OCI-LY7 (cell line): Measurements from ENCODE around the gene VAMP5.

ENCODE experiments used
- EZH2phosphoT487 ChIP-seq: fragments of 200-600 bp; sonication (generic); IDR thresholded peaks from 2 replicates; pipeline ENCODE4 v1.6.1; 2018; ENCODE audit warnings: low read depth, borderline replicate concordance, mild to moderate bottlenecking, mixed run types, antibody characterized with exemption, low read length, moderate library complexity, mixed read lengths
- TF ChIP-seq, protein P1 (sequence below): fragments of 200-600 bp; sonication (generic); conservative IDR thresholded peaks from 2 replicates; pipeline ENCODE4 v1.5.1; 2014; ENCODE audit warnings: mild to moderate bottlenecking, antibody characterized with exemption, low read length, moderate library complexity, mixed read lengths

DNA sequence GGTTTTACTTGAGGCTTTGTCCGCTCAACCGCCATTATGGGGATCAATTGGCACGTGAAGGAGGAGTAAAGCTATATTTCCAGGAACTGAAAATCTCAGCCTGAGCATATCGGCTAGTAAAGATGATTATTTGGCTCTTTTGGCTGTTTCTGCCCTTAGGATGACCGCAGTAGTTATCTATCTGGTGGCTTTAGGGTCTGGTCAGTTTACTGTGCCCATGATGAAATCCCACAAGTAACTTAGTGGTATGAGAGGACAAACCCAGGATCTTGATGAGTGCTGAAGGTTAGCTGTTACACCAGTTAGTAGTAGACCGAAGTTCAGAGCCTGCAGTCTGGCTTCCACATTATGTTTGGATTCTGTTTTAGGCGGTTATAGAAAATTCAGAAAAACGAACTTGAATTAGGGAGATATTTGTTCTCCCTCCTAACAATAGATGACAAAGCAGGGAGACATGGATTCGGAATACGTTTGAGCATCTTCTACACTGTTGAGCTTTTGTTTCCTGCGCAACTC, 44.0 kb upstream of the VAMP5 start:
- TF ChIP-seq, protein P1, sequence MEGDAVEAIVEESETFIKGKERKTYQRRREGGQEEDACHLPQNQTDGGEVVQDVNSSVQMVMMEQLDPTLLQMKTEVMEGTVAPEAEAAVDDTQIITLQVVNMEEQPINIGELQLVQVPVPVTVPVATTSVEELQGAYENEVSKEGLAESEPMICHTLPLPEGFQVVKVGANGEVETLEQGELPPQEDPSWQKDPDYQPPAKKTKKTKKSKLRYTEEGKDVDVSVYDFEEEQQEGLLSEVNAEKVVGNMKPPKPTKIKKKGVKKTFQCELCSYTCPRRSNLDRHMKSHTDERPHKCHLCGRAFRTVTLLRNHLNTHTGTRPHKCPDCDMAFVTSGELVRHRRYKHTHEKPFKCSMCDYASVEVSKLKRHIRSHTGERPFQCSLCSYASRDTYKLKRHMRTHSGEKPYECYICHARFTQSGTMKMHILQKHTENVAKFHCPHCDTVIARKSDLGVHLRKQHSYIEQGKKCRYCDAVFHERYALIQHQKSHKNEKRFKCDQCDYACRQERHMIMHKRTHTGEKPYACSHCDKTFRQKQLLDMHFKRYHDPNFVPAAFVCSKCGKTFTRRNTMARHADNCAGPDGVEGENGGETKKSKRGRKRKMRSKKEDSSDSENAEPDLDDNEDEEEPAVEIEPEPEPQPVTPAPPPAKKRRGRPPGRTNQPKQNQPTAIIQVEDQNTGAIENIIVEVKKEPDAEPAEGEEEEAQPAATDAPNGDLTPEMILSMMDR = no peak
- TF ChIP-seq EZH2phosphoT487 = no peak
